HepG2 (cell line): ENCODE data around the gene MYH7B. TPM values are rescaled to one million over a fixed set of nuclear protein-coding genes. Genes with fewer than 3 reads are reported as not detected.

Experiments used
- BHLHE40 ChIP-seq: IDR thresholded peaks from 2 replicates; pipeline ENCODE4 v1.6.1; 2011; ENCODE audit warnings: low read length, improper control_type of control experiment
- CBX5 ChIP-seq: sonication (generic); formaldehyde crosslinking; IDR thresholded peaks from 2 replicates; pipeline ENCODE4 v1.4.0; 2020; ENCODE audit warnings: missing genetic modification reagents, borderline replicate concordance
- CHD4 ChIP-seq: fragments of 200-600 bp; sonication (generic); IDR thresholded peaks from 2 replicates; pipeline ENCODE4 v1.7.0; 2017; ENCODE audit warnings: mild to moderate bottlenecking, low read length, borderline replicate concordance
- HCFC1 ChIP-seq: fragments of 150-350 bp; IDR thresholded peaks from 2 replicates; pipeline ENCODE4 v1.6.1; 2014; ENCODE audit warnings: low read depth, low read length
- HNRNPL ChIP-seq: fragments of 200-400 bp; formaldehyde crosslinking; IDR thresholded peaks from 2 replicates; pipeline ENCODE4 v1.6.1; 2017; ENCODE audit warnings: mild to moderate bottlenecking, low read depth, low read length
- KDM2A ChIP-seq: sonication (generic); formaldehyde crosslinking; IDR thresholded peaks from 2 replicates; pipeline ENCODE4 v1.4.0; 2020; ENCODE audit warnings: low read depth, missing genetic modification reagents, borderline replicate concordance
- KMT2B ChIP-seq: IDR thresholded peaks from 2 replicates; pipeline ENCODE4 v1.6.1; 2016; ENCODE audit warnings: missing genetic modification reagents, missing compliant biosample characterization
- NCOR1 ChIP-seq: fragments of 200-600 bp; sonication (generic); IDR thresholded peaks from 2 replicates; pipeline ENCODE4 v1.7.0; 2017; ENCODE audit warnings: antibody characterized with exemption, low read length, borderline replicate concordance
- RARG ChIP-seq: sonication (generic); formaldehyde crosslinking; IDR thresholded peaks from 2 replicates; pipeline ENCODE4 v1.4.0; 2020; ENCODE audit warnings: low read depth, mild to moderate bottlenecking, missing genetic modification reagents
- RBAK ChIP-seq: sonication (generic); formaldehyde crosslinking; IDR thresholded peaks from 2 replicates; pipeline ENCODE4 v1.5.1; 2020; ENCODE audit warnings: mild to moderate bottlenecking, missing genetic modification reagents
- SMYD3 ChIP-seq: sonication (generic); formaldehyde crosslinking; IDR thresholded peaks from 2 replicates; pipeline ENCODE4 v1.8.1; 2023; ENCODE audit warnings: mild to moderate bottlenecking, missing genetic modification reagents
- SRY ChIP-seq: sonication (generic); formaldehyde crosslinking; IDR thresholded peaks from 2 replicates; pipeline ENCODE4 v1.8.0; 2022; ENCODE audit warnings: mild to moderate bottlenecking, missing genetic modification reagents
- TBP ChIP-seq: sonication (generic); formaldehyde crosslinking; IDR thresholded peaks from 2 replicates; pipeline ENCODE4 v1.5.0; 2020; ENCODE audit warnings: missing genetic modification reagents
- TCF7 ChIP-seq: sonication (generic); IDR thresholded peaks from 2 replicates; pipeline ENCODE4 v1.6.1; 2016; ENCODE audit warnings: antibody characterized with exemption, low read depth
- ZBTB1 ChIP-seq: sonication (generic); formaldehyde crosslinking; IDR thresholded peaks from 2 replicates; pipeline ENCODE4 v1.4.0; 2020; ENCODE audit warnings: missing genetic modification reagents, borderline replicate concordance
- ZFP36 ChIP-seq: fragments of 150-350 bp; IDR thresholded peaks from 2 replicates; pipeline ENCODE4 v1.6.1; 2018; ENCODE audit warnings: borderline replicate concordance, low read length, low read depth; ENCODE audit not compliant: partially characterized antibody
- ZNF496 ChIP-seq: sonication (generic); formaldehyde crosslinking; IDR thresholded peaks from 2 replicates; pipeline ENCODE4 v1.8.1; 2023; ENCODE audit warnings: mild to moderate bottlenecking, moderate library complexity, missing genetic modification reagents; ENCODE audit not compliant: insufficient replicate concordance
- ZNF788 ChIP-seq: sonication (generic); formaldehyde crosslinking; IDR thresholded peaks from 2 replicates; pipeline ENCODE4 v1.5.0; 2020; ENCODE audit warnings: mild to moderate bottlenecking, missing genetic modification reagents, borderline replicate concordance
- ZSCAN31 ChIP-seq: sonication (generic); formaldehyde crosslinking; IDR thresholded peaks from 2 replicates; pipeline ENCODE4 v1.5.0; 2020; ENCODE audit warnings: low read depth, mild to moderate bottlenecking, missing genetic modification reagents
- polyA plus RNA-seq, 8 experiments: library from polyadenylated mRNA; depleted of rRNA in 3 of 8; stranded (reverse) in 7 of 8; unstranded in 1 of 8; fragments of >200 nt; fragmentation: Illumina TruSeq in 4 of 8; extraction: Trizol in 4 of 8; gene quantifications; 2 replicates each; pipeline versions ENCODE4 v1.2.1 to v1.2.3, GENCODE V29; 2011 to 2016; ENCODE audit warnings: low read depth in 4 of 8, missing spikeins in 1 of 8, mixed read lengths in 1 of 8; ENCODE audit not compliant: insufficient read depth in 1 of 8
- total RNA-seq, 5 experiments: library from RNA; depleted of rRNA; stranded (reverse); fragments of >200 nt; fragmentation: Illumina TruSeq; extraction: Trizol; gene quantifications; 2 replicates each; pipeline ENCODE4 v1.2.3, GENCODE V29; 2016; ENCODE audit warnings: low read depth in 1 of 5
- TF ChIP-seq, protein P1 (sequence below): sonication (generic); formaldehyde crosslinking; IDR thresholded peaks from 2 replicates; pipeline ENCODE4 v1.4.0; 2020; ENCODE audit warnings: mild to moderate bottlenecking, missing genetic modification reagents
- TF ChIP-seq, protein P2 (sequence below): sonication (generic); formaldehyde crosslinking; conservative IDR thresholded peaks from 2 replicates; pipeline ENCODE4 v1.8.1; 2023; ENCODE audit warnings: missing genetic modification reagents
- TF ChIP-seq, protein P3 (sequence below): sonication (generic); formaldehyde crosslinking; IDR thresholded peaks from 2 replicates; pipeline ENCODE4 v1.5.0; 2020; ENCODE audit warnings: missing genetic modification reagents
- TF ChIP-seq, protein P4 (sequence below): sonication (generic); formaldehyde crosslinking; IDR thresholded peaks from 2 replicates; pipeline ENCODE4 v1.8.0; 2022; ENCODE audit warnings: mild to moderate bottlenecking, missing genetic modification reagents; ENCODE audit not compliant: insufficient replicate concordance
- TF ChIP-seq, protein P5 (sequence below): sonication (generic); formaldehyde crosslinking; IDR thresholded peaks from 2 replicates; pipeline ENCODE4 v1.4.0; 2020; ENCODE audit warnings: missing genetic modification reagents

MYH7B gene
- total and polyA plus RNA-seq, 2 of the 13 experiments (the other 11 are each of a cell fraction or from before 2014, with no cell fraction given) = 0.05 to 0.20 TPM

DNA sequence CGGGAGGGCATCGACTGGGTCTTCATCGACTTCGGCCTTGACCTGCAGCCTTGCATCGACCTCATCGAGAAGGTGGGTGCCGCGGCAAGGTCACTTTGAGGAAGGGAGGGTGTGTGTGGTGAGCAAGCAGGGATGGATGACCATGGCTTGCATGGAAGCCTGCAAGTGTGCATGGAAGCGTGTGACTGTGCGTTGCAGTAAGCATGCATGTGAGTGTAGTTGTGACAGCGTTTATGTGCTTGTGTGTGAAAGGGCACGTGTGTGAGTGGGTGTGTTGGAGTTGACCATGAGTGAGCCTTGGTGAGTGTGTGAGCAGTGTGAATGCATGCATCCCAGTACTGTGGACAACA is 32.5 kb downstream of the MYH7B start (continued):
- TF ChIP-seq, protein P1, sequence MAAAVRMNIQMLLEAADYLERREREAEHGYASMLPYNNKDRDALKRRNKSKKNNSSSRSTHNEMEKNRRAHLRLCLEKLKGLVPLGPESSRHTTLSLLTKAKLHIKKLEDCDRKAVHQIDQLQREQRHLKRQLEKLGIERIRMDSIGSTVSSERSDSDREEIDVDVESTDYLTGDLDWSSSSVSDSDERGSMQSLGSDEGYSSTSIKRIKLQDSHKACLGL (CRISPR knock-in tag) = peak; percentile 4; the same call in 1 of the 2 replicates
- TF ChIP-seq RARG (no peak), HCFC1 (no peak), TBP (CRISPR knock-in tag) (no peak), RBAK (CRISPR knock-in tag) (no peak), CHD4 (no peak), BHLHE40 (peak; percentile 13; the same call in 1 of the 2 replicates), ZNF788 (CRISPR knock-in tag) (no peak), ZSCAN31 (CRISPR knock-in tag) (no peak), HNRNPL (0 out of 2 replicates have a peak, but pooled peaks have one; percentile 22), SRY (CRISPR knock-in tag) (no peak), CBX5 (CRISPR knock-in tag) (no peak), KDM2A (peak; percentile 68), SMYD3 (CRISPR knock-in tag) (no peak), ZFP36 (no peak), ZNF496 (CRISPR knock-in tag) (no peak), KMT2B (CRISPR knock-in tag) (no peak), ZBTB1 (CRISPR knock-in tag) (no peak), TCF7 (no peak), NCOR1 (no peak)
- TF ChIP-seq, protein P2, sequence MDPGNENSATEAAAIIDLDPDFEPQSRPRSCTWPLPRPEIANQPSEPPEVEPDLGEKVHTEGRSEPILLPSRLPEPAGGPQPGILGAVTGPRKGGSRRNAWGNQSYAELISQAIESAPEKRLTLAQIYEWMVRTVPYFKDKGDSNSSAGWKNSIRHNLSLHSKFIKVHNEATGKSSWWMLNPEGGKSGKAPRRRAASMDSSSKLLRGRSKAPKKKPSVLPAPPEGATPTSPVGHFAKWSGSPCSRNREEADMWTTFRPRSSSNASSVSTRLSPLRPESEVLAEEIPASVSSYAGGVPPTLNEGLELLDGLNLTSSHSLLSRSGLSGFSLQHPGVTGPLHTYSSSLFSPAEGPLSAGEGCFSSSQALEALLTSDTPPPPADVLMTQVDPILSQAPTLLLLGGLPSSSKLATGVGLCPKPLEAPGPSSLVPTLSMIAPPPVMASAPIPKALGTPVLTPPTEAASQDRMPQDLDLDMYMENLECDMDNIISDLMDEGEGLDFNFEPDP (CRISPR knock-in tag) = no peak
- TF ChIP-seq, protein P3, sequence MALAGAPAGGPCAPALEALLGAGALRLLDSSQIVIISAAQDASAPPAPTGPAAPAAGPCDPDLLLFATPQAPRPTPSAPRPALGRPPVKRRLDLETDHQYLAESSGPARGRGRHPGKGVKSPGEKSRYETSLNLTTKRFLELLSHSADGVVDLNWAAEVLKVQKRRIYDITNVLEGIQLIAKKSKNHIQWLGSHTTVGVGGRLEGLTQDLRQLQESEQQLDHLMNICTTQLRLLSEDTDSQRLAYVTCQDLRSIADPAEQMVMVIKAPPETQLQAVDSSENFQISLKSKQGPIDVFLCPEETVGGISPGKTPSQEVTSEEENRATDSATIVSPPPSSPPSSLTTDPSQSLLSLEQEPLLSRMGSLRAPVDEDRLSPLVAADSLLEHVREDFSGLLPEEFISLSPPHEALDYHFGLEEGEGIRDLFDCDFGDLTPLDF (CRISPR knock-in tag) = no peak
- TF ChIP-seq, protein P4, sequence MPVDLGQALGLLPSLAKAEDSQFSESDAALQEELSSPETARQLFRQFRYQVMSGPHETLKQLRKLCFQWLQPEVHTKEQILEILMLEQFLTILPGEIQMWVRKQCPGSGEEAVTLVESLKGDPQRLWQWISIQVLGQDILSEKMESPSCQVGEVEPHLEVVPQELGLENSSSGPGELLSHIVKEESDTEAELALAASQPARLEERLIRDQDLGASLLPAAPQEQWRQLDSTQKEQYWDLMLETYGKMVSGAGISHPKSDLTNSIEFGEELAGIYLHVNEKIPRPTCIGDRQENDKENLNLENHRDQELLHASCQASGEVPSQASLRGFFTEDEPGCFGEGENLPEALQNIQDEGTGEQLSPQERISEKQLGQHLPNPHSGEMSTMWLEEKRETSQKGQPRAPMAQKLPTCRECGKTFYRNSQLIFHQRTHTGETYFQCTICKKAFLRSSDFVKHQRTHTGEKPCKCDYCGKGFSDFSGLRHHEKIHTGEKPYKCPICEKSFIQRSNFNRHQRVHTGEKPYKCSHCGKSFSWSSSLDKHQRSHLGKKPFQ (CRISPR knock-in tag) = no peak
- TF ChIP-seq, protein P5, sequence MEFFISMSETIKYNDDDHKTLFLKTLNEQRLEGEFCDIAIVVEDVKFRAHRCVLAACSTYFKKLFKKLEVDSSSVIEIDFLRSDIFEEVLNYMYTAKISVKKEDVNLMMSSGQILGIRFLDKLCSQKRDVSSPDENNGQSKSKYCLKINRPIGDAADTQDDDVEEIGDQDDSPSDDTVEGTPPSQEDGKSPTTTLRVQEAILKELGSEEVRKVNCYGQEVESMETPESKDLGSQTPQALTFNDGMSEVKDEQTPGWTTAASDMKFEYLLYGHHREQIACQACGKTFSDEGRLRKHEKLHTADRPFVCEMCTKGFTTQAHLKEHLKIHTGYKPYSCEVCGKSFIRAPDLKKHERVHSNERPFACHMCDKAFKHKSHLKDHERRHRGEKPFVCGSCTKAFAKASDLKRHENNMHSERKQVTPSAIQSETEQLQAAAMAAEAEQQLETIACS (CRISPR knock-in tag) = no peak
